K562 (cell line): ENCODE measurements around the gene RNASEH2A. TPM values are rescaled to one million over a fixed set of nuclear protein-coding genes. Genes with fewer than 3 reads are reported as not detected.
A peak's percentile ranks its signal among the peaks of the same experiment; 100 is the strongest.

Experiments
- DMBX1 ChIP-seq: fragments of 250-450 bp; sonication (Bioruptor Pico); IDR thresholded peaks from 2 replicates; pipeline ENCODE4 v1.8.0; 2022; ENCODE audit warnings: inconsistent platforms, mild to moderate bottlenecking, moderate library complexity, borderline replicate concordance
- GATAD2B ChIP-seq: fragments of 450-650 bp; IDR thresholded peaks from 2 replicates; pipeline ENCODE4 v1.6.1; 2017; ENCODE audit warnings: mild to moderate bottlenecking, borderline replicate concordance
- HBP1 ChIP-seq: fragments of 450-650 bp; formaldehyde crosslinking; IDR thresholded peaks from 2 replicates; pipeline ENCODE4 v1.4.0; 2022; ENCODE audit warnings: missing genetic modification characterization
- HLTF ChIP-seq: fragments of 450-650 bp; IDR thresholded peaks from 2 replicates; pipeline ENCODE4 v1.6.1; 2016
- RERE ChIP-seq: sonication (generic); formaldehyde crosslinking; IDR thresholded peaks from 2 replicates; pipeline ENCODE4 v1.8.0; 2023; ENCODE audit warnings: missing genetic modification reagents, mild to moderate bottlenecking, borderline replicate concordance
- TOE1 ChIP-seq, 2 experiments: fragments of 450-650 bp in 1 of 2; sonication (generic) in 1 of 2; formaldehyde crosslinking in 1 of 2; IDR thresholded peaks; 2 replicates each; pipeline versions ENCODE4 v1.7.1 to v1.8.0; 2016 to 2022; ENCODE audit warnings: borderline replicate concordance in 2 of 2, mild to moderate bottlenecking in 2 of 2, antibody characterized with exemption in 1 of 2, inconsistent platforms in 1 of 2, low read depth in 1 of 2, missing genetic modification reagents in 1 of 2, moderate library complexity in 1 of 2
- ZBTB40 ChIP-seq, 2 experiments: fragments of 450-650 bp in 1 of 2; sonication (generic) in 1 of 2; formaldehyde crosslinking in 1 of 2; IDR thresholded peaks; 2 replicates each; pipeline versions ENCODE4 v1.7.1 to v1.9.0; 2016 to 2022; ENCODE audit warnings: inconsistent platforms in 1 of 2, mild to moderate bottlenecking in 1 of 2, missing genetic modification reagents in 1 of 2
- polyA plus RNA-seq, 8 experiments: library from polyadenylated mRNA; depleted of rRNA in 4 of 8; stranded (reverse) in 5 of 8; unstranded in 3 of 8; fragments of >200 nt; fragmentation: Nextera tagmentation in 2 of 8; fragmentation: Illumina TruSeq in 1 of 8; extraction: Ambion mirVana in 2 of 8; extraction: Trizol in 1 of 8; gene quantifications; 2 replicates each; pipeline versions ENCODE4 v1.2.1 to v1.2.3, GENCODE V29; 2011 to 2014; ENCODE audit warnings: inconsistent platforms in 1 of 8, missing spikeins in 1 of 8
- total RNA-seq, 7 experiments: library from RNA; depleted of rRNA in 6 of 7; stranded (reverse); fragments of >200 nt in 6 of 7; fragmentation: Illumina TruSeq in 2 of 7; extraction: Trizol in 2 of 7; gene quantifications; 2 replicates each; pipeline versions ENCODE4 v1.2.1 to v1.2.3, GENCODE V29; 2011 to 2021; ENCODE audit warnings: low replicate concordance in 1 of 7

Gene RNASEH2A
- total and polyA plus RNA-seq, 9 of the 15 experiments (the other 6 are each of a cell fraction or from before 2014, with no cell fraction given) = 22.3 to 78.0 (median 61.7) TPM

- TF ChIP-seq DMBX1 (CRISPR knock-in tag) (peak; percentile 40; the same call in 1 of the 2 replicates), HBP1 (0 out of 2 replicates have a peak, but pooled peaks have one; percentile 30), RERE (CRISPR knock-in tag) (no peak), GATAD2B (0 out of 2 replicates have a peak, but pooled peaks have one; percentile 18), HLTF (no peak), TOE1 (IDR thresholded peaks at IDR 0.05; ENCODE audit: borderline replicate concordance) (peak; percentile 42; the same call in 1 of the 2 replicates), TOE1 (CRISPR knock-in tag; IDR thresholded peaks at IDR 0.05; ENCODE audit: borderline replicate concordance, low read depth) (no peak), ZBTB40 (IDR thresholded peaks at IDR 0.05) (0 out of 2 replicates have a peak, but pooled peaks have one; percentile 21), ZBTB40 (CRISPR knock-in tag; IDR thresholded peaks at IDR 0.05) (no peak)
Measured at GRCh38 chr19:12796146-12797071, 10.0 kb upstream of the RNASEH2A start (continued).
